Muscle of arm (tissue), 12 donors: ENCODE results near the gene TIMM29. TPM values are rescaled to one million over a fixed set of nuclear protein-coding genes. Genes with fewer than 3 reads are reported as not detected.

ENCODE experiments used
- DNase-seq: peaks from one replicate; pipeline ENCODE4 v3.0.0-alpha.2; 2013
- polyA plus RNA-seq, 12 donors: library from polyadenylated mRNA; unstranded; fragments of 120-200 nt; gene quantifications; one replicate each; pipeline ENCODE4 v1.2.1, GENCODE V29; 2013; ENCODE audit not compliant: insufficient read length in 12 of 12

TIMM29 gene
- polyA plus RNA-seq, 12 donors, result 10.2 to 20.0 (median 17.8) TPM; not detected in 2

GRCh38 chr19:10908380-10908960 lies 20.1 kb upstream of the TIMM29 start:
- no peak for DNase-seq

GRCh38 chr19:10911579-10912363 lies 16.8 kb upstream of the TIMM29 start:
- DNase-seq, result no peak

GRCh38 chr19:10912619-10913018 lies 16.0 kb upstream of the TIMM29 start:
- DNase-seq, result no peak

DNA sequence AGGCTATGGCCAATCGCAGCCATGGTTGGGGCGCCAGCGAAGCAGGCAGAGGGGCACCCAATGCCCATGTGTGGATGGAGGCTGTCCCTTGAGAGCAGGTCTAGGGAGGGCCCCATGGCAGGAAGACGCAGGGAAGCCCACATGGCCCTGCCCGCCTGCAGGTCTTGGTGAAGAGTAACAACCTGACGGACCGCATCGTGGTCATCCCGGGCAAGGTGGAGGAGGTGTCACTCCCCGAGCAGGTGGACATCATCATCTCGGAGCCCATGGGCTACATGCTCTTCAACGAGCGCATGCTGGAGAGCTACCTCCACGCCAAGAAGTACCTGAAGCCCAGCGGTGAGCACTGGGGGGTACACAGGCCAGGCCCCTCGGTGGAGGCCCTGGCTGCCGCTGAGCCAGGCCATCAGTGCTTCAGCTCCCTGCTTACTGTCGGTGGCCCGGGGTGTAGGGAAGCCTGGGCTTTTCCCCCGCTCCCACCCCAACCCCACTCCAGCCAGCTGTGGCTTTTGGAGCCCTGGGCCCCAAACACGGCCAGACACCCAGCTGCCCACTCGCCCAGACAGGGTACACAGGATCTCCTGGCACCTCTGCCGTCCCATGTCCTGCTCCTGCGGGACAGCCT lies 14.8 kb upstream of the TIMM29 start:
- no peak for DNase-seq

GRCh38 chr19:10915130-10916091 lies 13.2 kb upstream of the TIMM29 start:
- no peak for DNase-seq

DNA sequence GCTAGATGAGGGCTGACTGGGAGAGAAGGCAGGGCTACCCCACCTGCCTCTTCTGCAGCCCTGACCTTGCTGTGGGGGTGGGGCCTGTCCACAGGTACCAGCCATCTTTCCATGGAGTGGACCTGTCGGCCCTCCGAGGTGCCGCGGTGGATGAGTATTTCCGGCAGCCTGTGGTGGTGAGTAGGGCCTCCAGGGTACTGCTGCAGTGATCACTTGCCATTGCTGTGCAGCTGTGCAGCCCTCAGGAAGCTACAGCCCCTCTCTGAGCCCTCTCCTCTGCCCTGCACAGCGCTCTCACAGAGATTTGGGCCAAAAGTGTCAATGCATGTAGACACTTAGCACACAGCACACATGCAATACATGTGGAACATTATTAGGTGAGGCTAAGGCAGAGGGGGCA lies 12.0 kb upstream of the TIMM29 start:
- no peak for DNase-seq

- DNase-seq, result no peak
Observed at GRCh38 chr19:10918359-10918758, 10.3 kb upstream of the TIMM29 start.

DNA sequence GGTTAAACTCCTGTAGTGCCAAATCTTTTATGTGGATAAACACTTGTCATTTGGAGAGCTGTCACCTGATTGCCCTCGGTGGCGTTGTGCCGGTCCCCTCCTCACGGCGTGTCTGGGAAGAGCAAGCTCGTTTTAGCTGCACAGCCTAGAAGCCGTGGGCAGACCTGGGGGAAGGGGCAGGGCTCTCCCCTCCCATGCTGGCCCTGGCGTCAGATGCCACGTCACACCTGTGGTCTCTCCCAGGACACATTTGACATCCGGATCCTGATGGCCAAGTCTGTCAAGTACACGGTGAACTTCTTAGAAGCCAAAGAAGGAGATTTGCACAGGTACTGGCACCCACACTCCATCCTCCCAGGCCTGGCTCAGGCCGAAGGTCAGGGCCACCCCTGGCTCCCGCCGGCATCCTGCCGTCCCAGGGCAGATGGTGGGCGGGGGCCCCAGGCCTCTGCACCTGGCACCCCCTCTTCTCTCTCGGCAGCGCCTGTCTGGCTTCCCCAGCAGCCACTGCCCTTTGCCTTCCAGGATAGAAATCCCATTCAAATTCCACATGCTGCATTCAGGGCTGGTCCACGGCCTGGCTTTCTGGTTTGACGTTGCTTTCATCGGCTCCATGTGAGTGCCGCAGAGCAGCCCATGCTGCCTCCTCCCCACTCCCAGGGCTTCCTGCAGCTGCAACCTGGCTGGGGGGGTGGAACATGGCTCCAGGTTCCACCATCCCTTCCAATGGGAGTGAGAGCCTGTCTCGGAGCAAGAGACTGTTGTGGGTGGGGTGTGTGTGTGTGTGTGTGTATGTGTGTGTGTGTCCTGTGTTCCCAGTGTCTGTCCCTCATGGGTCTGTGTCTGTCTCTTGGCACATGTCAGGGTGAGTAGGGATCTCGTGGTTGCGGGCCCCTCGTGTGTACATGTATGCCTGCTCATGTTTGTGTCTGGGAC lies 9.0 kb upstream of the TIMM29 start:
- no peak for DNase-seq

DNA sequence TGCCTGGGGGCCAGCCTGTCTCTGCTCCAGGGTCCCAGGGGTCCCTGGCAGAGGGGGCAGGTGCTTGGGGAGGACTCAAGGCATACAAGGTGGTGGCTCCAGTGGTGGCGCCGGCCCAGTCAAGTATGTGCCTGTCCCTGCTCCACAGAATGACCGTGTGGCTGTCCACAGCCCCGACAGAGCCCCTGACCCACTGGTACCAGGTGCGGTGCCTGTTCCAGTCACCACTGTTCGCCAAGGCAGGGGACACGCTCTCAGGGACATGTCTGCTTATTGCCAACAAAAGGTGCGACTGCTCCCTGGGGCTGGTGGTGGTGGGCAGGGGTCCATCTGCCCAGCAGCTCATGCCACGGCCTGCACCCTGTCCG lies 8.3 kb upstream of the TIMM29 start:
- no peak for DNase-seq

DNA sequence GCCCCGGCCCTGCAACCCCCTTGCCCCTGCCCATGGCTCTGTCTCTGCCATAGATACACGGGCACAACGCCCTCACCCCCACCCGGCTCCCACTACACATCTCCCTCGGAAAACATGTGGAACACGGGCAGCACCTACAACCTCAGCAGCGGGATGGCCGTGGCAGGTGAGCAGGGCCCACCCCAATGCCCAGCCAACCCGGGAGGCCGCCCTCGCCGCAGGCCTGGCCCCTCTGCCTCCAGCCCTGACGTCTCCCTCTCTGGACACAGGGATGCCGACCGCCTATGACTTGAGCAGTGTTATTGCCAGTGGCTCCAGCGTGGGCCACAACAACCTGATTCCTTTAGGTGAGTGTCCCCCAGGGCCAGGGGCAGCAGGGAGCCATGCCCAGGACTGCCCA lies 7.8 kb upstream of the TIMM29 start:
- DNase-seq, result no peak

DNA sequence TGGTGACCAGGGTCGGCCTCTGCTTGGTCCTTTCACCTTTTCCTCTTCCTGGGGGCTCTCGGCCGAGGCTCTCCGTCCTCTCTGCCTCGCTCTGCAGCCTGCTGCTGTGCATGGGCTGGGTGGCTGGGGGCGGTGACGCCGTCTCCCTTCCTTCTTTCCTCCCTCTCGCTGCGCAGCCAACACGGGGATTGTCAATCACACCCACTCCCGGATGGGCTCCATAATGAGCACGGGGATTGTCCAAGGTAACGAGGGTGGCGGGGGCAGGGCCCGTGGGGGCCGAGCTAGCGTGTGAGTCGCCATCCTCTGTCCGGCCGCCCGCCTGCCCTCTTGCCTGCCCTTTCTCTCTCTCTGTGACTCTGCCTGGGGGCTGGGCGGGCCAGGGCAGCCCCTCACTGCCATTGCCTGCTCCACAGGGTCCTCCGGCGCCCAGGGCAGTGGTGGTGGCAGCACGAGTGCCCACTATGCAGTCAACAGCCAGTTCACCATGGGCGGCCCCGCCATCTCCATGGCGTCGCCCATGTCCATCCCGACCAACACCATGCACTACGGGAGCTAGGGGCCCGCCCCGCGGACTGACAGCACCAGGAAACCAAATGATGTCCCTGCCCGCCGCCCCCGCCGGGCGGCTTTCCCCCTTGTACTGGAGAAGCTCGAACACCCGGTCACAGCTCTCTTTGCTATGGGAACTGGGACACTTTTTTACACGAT lies 7.3 kb upstream of the TIMM29 start:
- DNase-seq, result no peak

GRCh38 chr19:10921910-10922637 lies 6.5 kb upstream of the TIMM29 start:
- DNase-seq, result no peak

DNA sequence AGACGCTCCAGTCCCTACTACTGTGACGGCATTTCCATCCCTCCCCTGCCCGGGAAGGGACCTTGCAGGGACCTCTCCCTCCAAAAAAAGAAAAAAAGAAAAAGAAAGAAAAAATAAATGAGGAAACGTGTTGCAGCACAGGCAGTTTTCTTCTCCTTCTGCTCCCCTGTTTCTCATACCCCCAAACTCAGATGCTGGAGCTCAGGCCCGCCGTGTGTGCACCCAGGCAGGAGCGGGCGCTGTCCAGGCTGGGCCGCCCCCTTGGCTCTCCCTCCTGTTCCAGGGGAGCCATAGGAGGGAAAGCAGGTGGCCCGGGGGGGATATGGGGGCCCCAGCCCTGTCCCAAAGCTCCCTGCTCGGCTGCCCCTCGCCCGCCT lies 6.0 kb upstream of the TIMM29 start:
- no peak for DNase-seq

DNA sequence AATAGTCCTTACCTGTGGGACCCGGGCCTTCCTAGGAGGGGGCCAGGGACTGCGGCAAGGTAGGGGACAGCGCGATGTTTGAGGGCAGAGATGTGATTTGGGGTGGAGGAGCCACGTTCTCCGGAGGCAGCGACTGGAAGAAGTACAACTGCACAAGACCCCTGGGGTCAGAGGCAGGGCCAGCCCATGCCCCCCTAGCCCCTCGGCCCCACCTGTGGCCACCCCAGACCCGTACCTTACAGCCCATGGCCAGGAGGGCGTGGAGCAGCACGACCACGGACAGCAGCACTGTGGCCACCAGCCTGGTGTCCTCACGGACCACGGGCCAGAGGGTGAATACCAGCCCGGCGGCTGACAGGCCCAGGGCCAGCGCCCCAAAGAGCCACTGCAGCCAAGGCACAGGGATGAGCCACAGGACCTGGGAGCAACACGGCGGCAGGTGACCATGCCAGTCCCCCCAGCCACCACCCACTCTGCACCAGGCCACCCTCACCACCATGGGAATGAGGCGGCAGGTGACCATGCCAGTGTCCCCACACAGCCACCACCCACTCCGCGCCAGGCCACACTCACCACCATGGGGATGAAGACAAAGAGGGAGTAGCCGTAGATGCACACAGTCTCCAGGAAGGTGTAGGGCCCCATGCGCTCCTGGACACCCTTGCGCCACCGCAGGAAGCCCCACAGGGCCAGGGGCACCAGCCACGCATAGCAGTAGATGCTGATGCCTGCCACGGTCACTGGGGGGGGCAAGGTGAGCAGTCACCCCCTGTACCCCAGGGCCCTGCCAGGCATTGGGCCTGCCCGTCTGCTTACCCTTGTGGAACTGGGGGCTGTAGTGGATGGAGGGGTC lies 5.1 kb upstream of the TIMM29 start:
- DNase-seq, result no peak

DNA sequence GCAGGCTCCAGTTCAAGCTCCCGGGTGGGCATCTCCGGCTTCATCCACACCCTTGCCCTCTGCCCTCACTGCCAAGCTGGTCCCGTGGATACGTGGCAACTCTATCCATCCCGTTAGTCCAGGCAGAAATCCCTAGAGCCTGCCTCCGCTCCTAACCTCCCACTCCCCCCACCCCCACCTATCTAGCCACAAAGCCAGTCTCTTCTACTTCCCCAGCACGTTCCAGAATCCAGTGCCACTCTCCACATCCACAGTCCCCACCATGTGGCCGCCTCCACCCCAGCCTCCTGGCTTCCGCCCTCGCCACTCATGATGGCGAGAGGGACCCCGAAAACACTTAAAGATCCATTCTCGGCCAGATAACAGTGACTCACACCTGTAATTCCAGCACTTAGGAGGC lies 4.0 kb upstream of the TIMM29 start:
- no peak for DNase-seq

DNA sequence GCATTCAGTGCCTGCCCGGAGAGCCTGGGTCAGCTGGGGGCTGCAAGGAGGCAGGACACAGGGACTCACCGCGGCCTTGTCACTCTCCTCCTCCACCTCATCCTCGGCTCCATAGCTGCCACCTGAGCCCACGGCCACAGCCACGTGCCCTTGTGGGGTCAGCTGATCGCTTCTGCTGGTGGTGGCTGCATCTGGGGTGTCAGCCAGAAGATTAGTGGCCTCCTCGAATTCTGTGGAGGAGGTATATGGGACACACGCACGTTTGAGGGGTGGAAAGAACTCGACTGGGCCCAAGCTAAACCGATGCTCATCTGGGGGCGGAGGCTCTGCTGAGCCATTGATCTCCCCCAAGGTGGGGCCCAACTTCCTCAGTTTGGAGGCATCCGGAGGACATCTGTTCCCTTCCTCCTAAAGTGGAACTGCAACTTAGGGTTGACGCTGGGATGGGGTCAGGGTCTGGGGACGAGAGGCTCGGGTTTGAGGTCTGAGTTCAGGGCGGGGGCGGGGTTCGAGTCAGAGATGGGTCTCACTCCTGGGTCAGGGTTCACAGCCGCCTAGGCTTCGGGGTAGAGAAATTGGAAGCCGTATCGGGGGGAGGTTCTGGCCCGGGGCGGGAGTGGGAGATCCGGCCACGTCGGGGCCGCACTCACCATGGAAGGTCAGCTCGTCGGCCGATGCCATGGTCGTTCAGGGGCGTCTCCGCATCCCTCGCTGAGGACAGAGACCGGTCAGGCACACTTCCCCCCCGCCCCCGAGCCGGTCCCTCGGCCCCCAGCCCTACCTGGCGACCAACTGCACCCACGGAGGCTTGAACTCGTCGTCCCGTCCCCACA lies 665 bp upstream of the TIMM29 start:
- DNase-seq, result no peak

DNA sequence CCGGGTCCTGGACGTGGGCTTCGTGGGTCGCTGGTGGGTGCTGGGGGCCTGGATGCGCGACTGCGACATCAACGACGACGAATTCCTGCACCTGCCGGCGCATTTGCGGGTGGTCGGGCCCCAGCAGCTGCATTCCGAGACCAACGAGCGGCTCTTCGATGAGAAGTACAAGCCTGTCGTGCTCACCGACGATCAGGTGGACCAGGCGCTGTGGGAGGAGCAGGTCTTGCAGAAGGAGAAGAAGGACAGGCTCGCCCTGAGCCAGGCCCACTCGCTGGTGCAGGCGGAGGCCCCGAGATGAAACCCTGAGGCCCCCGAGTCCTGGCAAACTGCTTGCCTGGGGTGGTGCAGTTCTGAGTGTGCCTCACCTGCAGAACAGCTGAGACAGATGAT lies 787 bp downstream of the TIMM29 start:
- no peak for DNase-seq
